GM12874 (cell line): ENCODE measurements around the gene MANEA.

Source experiments
- TF ChIP-seq, protein P1 (sequence below): IDR thresholded peaks from 2 replicates; pipeline ENCODE4 v1.5.1; 2011; ENCODE audit warnings: low read depth, mild to moderate bottlenecking, control low read depth, low read length, moderate library complexity; ENCODE audit not compliant: insufficient read depth

MANEA gene

DNA sequence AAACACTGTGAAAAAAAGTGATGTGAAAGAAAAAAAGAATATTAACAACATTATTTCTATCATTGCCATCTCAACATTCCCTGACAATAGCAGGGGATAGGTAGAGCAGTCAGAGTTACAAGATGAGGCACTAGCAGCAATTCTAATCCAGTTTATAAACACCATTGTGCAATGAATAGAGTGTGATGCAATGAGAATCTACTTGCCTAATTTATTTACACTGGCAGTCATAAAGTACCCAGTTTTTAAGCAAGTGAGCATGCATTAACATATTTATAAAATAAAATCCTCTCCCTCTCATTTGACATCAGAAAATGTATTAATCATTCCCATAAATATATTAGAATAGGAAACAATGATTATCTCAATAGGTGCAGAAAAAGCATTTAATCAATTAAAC lies 2.5 kb upstream of the MANEA start:
- TF ChIP-seq, protein P1, sequence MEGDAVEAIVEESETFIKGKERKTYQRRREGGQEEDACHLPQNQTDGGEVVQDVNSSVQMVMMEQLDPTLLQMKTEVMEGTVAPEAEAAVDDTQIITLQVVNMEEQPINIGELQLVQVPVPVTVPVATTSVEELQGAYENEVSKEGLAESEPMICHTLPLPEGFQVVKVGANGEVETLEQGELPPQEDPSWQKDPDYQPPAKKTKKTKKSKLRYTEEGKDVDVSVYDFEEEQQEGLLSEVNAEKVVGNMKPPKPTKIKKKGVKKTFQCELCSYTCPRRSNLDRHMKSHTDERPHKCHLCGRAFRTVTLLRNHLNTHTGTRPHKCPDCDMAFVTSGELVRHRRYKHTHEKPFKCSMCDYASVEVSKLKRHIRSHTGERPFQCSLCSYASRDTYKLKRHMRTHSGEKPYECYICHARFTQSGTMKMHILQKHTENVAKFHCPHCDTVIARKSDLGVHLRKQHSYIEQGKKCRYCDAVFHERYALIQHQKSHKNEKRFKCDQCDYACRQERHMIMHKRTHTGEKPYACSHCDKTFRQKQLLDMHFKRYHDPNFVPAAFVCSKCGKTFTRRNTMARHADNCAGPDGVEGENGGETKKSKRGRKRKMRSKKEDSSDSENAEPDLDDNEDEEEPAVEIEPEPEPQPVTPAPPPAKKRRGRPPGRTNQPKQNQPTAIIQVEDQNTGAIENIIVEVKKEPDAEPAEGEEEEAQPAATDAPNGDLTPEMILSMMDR: no peak

DNA sequence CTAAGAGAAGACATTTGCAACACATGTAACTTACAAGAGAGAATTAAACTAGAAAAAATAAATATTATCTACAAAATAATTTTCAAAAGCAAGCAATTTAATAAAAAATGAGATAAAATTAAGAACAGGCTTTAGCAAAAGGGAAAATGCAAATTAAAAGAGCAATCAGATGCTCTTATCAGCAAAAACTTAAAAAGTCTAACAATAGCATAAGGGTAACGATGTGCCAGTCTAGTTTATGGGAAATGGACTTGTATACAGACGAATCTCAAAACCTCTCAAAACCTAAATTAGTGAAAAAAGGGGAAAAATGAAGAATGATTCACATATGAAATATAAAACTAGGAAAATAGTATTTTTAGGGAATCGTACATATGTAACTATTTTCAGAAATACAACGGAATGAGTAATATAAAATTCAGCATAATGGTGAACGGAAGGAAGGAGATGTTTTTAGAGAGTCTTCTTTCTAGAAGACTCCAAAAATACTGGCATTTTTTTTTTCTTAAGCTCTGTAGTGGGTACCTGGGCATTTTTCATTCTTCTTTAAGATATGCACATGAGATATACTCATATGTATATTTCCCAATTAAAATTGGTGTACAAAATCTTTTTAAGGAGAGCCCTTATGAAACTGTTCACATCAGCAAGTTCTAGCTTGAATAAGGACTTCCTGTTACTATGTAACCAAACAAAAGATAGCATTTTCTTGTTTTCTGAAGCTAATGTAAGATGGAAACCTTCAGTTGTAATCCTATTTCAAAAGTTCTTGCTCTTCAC lies 927 bp upstream of the MANEA start:
- TF ChIP-seq, protein P1: no peak

DNA sequence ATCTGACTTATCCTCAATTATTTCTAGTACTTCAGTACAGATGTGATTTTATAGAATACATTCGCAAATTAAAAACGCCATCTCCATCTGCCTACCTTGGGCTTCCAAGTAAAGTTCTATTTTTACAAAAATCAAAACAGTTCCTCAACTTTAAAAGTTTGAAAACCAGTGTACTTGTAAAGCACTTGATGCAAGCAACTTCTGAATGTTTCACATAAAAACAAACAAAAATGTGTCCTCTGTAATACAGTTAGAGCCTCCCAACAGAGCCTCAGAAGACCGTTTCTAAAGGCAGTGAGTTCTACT lies 384 bp upstream of the MANEA start:
- TF ChIP-seq, protein P1: no peak

DNA sequence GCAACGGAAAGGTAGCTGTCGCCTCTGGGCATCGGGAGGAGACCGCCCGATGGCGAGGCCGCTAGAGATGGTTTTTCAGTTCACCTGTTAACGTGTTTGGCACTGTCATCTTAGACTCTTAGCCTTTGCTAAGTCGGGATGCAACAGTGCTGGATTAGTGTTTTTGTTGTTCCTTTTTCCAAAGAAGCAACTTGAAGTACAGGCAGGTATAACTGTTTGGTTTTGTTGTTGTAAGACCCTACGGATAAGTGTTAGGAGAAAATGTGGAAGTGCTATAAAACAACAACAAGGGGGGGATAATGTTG lies 723 bp downstream of the MANEA start:
- TF ChIP-seq, protein P1: no peak

DNA sequence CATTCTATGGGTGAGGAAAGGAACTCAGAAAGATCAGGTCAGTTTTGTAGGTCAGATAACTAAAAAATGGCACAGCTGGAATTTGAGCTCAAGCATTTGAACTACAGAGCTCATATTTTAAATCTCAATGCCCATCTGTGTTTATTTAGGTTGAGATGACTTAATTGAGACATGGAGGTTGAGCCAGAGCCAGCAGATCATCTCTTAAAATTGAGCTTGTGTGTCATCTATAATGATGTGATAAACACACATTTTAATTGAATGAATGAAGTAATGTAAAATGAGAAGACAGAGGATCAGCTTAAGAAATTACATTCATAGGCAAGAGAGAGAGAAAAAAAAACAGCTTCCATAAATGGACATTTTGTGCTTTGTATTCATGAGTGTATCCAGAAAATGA lies 3.7 kb downstream of the MANEA start:
- TF ChIP-seq, protein P1: no peak

DNA sequence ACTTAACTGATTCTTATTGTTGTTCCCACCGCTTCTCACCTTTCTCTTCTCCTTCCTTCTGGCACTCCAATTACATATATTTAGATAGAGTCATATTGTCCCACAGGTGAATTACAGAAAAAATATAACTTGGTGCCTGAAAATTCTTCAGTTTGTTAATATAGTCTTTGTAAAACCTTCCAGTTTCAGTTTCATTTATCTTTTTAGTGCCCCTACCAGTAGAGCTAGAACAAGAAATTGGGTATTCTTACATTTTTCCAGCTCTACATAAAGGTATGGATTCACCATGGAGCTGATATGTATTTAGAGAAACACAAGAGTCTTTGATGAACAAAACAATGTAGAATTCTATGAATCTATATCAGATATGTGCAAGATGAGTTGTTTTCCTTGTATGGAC lies 10.7 kb downstream of the MANEA start:
- TF ChIP-seq, protein P1: no peak

DNA sequence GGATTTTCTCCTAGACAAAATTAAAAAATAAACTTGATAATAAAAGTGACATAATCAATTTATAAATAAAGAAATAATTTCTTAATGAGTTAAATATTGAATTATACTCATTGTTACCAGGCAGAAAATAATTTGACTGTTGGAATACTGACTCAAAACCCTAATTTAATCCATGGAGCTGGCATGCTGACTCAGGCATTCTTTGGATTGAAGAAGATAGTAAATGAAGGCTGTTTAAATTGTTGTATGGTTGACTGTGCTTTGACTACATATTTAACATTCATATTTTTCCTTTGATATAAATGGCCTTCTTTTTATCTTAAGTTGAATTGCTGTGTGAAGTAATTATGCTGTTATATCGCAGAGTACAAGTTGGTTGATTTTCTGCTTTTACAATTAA lies 11.7 kb downstream of the MANEA start:
- TF ChIP-seq, protein P1: no peak
